ENCODE data around the gene CCS.

- TF ChIP-seq EZH2 (IDR thresholded peaks at IDR 0.05), result no peak
- no peak for TF ChIP-seq POLR2AphosphoS5 (IDR thresholded peaks at IDR 0.05; ENCODE audit: borderline replicate concordance, low read depth, low read length)
Observed at GRCh38 chr11:66556086-66556485, 36.9 kb upstream of the CCS start.

Data from SK-N-MC (cell line).